GM21723 (cell line): ENCODE results near the gene MRPL19.

Experiments used
- ATAC-seq: cut with Tn5 transposase; IDR thresholded peaks from one replicate; pipeline ENCODE4 v1.9.1; 2021; ENCODE audit warnings: mild to moderate bottlenecking, moderate library complexity; ENCODE audit not compliant: unreplicated experiment

MRPL19 gene

DNA sequence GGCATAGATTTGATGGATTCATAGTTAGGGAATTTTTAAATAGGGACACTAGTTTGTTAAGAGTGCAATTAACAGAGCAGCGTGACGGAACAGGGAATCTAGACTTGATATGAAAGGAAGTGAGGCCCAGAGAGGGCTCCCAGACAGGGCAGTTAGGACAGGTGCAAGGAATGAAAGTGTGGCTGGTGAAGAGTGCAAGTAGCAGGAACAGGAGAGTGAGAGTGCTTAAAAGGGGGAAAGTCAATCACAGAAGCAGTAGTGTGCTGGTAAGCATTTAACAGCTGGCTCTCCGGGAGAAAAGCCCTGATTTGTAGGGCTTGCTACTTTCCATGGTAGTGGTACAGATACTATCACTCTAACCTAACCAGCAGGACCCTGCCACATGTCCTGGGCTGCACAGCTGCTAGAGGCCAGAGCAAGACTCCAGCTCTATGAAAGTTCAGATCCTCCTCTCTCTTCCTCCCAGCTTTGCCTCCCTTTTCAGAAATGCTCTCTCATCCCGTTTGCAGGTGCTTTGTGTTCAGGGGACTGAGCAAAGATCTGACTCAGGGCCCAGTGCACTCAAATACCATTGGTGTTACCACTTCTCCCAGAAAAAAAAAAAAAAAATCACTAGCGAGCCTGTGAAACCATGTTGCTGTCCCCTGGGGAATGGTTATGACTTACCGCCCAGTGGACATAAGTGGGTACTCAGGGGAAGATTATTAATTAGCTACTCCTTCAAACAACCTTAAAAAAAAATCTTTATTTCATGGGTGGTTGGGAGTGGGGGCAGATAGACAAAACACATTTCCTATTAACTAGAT lies 82.2 kb downstream of the MRPL19 start:
- ATAC-seq: no peak

DNA sequence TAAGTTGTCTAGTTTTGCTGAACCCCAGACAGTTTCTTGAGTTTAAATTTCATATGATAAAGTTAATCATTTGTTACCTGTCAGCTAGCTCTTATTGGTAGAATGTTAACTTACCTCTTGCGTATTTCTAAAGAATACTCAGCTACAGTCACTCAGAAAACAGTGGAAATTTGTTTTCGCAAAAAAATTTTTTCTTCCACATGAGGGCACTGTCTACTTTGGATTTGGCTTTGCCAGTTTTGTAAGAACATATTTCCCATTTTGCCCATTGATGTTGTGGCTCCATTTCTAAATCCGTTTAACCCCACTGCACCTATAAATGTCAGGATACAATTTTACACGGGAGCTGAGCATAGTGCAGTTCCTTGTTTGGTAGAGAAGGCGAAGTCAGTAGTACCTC lies 83.3 kb downstream of the MRPL19 start:
- no peak for ATAC-seq

DNA sequence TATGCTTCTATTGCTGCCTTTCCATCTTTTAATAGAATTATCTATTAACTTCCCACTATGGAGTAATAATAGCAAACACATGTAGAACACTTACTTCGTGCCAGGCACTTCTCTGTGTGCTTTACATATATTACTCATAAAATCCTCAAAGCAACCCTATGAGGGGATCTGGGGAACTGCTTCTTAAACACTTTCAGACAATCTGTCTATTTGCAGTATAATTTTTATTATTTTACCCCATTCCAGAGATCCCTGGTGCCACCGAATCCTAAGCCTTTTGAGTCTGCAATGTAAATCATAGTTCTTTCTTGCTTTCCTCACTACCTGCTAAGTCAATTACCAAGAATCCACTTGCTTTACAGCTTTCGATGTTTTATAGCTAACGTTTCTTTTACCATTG lies 89.7 kb downstream of the MRPL19 start:
- ATAC-seq: no peak

DNA sequence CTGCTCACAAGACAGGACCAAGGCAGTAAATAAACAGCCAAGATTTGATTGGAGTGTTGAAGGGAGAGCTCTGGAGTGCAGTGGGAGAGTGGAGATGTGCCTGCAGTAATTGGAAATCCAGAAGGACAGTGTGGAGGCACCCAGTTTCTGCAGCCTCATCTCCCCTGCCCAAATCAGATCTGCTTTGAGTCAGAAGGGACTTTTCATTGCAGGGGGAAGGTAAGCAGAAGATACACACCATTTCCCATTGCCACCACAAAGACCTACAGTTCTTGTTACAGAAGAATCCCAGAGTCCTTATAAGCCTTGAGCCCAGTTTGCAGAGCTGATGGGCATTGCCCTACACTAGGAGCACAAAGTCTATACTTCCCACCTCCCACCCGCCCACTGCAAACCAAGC lies 91.4 kb downstream of the MRPL19 start:
- ATAC-seq: no peak
